HG03139 (cell line): ENCODE results near the gene MB.
"Not testable (repeated sequence)": the region's sequence is repeated elsewhere in the genome, so short reads cannot be mapped to it uniquely, and the experiment has no call there.

Source experiments
- ATAC-seq: cut with Tn5 transposase; IDR thresholded peaks from one replicate; pipeline ENCODE4 v1.9.1; 2021; ENCODE audit not compliant: unreplicated experiment

Gene MB

GRCh38 chr22:35638001-35638400 is 20.9 kb upstream of the MB start:
- ATAC-seq, result no peak

- no peak for ATAC-seq
These were observed 20.1 kb upstream of the MB start for GRCh38 chr22:35637254-35637653.

GRCh38 chr22:35634943-35635540 is 17.9 kb upstream of the MB start:
- no peak for ATAC-seq

- no peak for ATAC-seq
These were observed 16.9 kb upstream of the MB start for GRCh38 chr22:35634015-35634414.

- no peak for ATAC-seq
These were observed 16.4 kb upstream of the MB start for GRCh38 chr22:35633520-35633919.

GRCh38 chr22:35632935-35633334 is 15.8 kb upstream of the MB start:
- no peak for ATAC-seq

- ATAC-seq, result no peak
These were observed 14.5 kb upstream of the MB start for GRCh38 chr22:35631597-35631996.

- ATAC-seq, result no peak
These were observed 13.8 kb upstream of the MB start for GRCh38 chr22:35630891-35631290.

GRCh38 chr22:35630387-35630793 is 13.3 kb upstream of the MB start:
- ATAC-seq, result no peak

- no peak for ATAC-seq
These were observed 12.5 kb upstream of the MB start for GRCh38 chr22:35629406-35630216.

- ATAC-seq, result no peak
These were observed 11.6 kb upstream of the MB start for GRCh38 chr22:35628732-35629131.

GRCh38 chr22:35627267-35628041 is 10.3 kb upstream of the MB start:
- no peak for ATAC-seq

- ATAC-seq, result no peak
These were observed 8.8 kb upstream of the MB start for GRCh38 chr22:35625763-35626432.

GRCh38 chr22:35624547-35624946 is 7.4 kb upstream of the MB start:
- no peak for ATAC-seq

GRCh38 chr22:35623885-35624284 is 6.8 kb upstream of the MB start:
- ATAC-seq, result not testable (repeated sequence)

GRCh38 chr22:35622191-35622913 is 5.2 kb upstream of the MB start:
- ATAC-seq, result no peak

- no peak for ATAC-seq
These were observed 4.3 kb upstream of the MB start for GRCh38 chr22:35621451-35621850.

- ATAC-seq, result no peak
These were observed 3.6 kb upstream of the MB start for GRCh38 chr22:35620624-35621251.

GRCh38 chr22:35619336-35620094 is 2.4 kb upstream of the MB start:
- no peak for ATAC-seq
